ENCODE results near the gene MPV17. TPM values are rescaled to one million over a fixed set of nuclear protein-coding genes. Genes with fewer than 3 reads are reported as not detected.
"Not testable (repeated sequence)": the region's sequence is repeated elsewhere in the genome, so short reads cannot be mapped to it uniquely, and the experiment has no call there.

Gene MPV17
- total RNA-seq, 1 experiment from 2014 or later, result 126 TPM

DNA sequence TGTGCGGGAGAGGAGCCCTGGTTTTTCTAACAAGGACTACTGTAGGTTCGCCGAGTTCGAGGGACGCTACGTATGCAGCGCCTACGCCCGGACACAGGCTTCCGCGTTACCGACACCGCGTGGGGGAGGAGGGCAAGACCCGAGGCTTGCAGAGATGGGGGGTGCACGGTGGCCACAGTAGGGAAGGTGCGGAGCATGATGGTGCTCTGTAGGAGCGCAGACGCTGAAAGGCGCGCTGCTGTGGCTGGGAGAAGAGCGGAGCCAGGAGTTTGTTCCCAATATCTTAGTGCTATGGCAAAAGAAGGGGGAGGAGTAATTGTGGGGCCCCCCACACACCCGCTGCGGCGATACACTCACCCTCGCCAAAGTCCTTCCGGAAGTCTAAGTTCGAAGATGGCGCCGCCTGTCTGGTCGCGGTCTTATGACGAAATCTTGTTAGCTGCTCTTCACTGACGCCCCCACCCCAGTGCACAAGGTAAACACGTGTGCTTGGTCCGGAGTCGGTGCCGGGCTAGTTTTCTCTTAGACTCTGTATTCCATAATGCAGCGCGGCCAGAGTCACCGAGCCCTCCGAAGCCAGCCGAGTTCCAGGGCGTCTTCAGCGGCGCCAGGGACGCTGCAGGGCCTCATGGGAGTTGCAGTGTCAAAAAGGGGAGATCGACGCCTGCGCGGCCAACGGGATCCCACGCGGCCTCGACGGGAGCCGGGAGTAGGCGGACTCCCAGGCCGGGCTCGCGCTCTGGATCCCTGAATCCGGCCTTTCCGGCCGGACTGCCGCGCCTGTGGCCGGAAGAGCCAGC is 33.7 kb upstream of the MPV17 start, which contains the start of gene GTF3C2:
Gene GTF3C2 (minus strand): TSS at position 383 of the 800 bp plus-strand sequence. CDS start 13,210 bp downstream, outside the sequence.
- Histone ChIP-seq H3K9ac (ENCODE audit: low read length) (peak within 1 kb of the TSS; percentile 89), H3K27ac (ENCODE audit: low read length) (peak within 1 kb of the TSS; percentile 78), H3K9me3 (ENCODE audit: low read length) (no peaks in the 10 kb centered on the region), H4K20me1 (ENCODE audit: insufficient read depth, low read depth, low read length) (no peaks in the 10 kb centered on the region), H3K36me3 (ENCODE audit: insufficient read depth, low read length) (peaks cover 9% of the 10 kb centered on the region), H3K4me1 (ENCODE audit: low read length) (peaks cover 41% of the 10 kb centered on the region), H3K27me3 (ENCODE audit: low read length) (no peaks in the 10 kb centered on the region), H3K4me2 (ENCODE audit: low read depth, low read length, poor library complexity, severe bottlenecking) (peak within 1 kb of the TSS; percentile 99), H3K79me2 (ENCODE audit: low read length) (peaks cover 66% of the 10 kb centered on the region), H2AFZ (ENCODE audit: low read length) (peak within 1 kb of the TSS; percentile 80; the same call in 1 of the 2 replicates), H3K9me2 (replicated peaks; ENCODE audit: insufficient read depth, low read length) (no peaks in the 10 kb centered on the region), H3K4me3 (ENCODE audit: low read length) (peak within 1 kb of the TSS; percentile 89)
- peak; percentile 98 for DNase-seq

DNA sequence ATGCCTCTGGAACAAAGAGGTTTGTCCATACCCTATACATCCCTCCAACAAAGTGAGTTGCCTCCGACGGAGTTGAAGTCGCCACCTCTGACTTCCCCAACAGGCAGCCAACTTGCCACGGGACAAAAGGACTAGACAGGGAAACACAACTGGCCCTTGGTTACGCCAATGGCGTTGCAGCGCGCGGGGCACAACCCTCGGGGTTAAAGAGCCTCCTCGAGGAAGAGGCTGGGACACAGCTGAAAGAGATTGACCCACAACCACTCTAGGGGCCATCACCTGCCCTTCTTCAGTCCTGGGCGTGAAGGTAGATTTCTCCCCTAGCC is 33.1 kb upstream of the MPV17 start:
- Histone ChIP-seq H4K20me1 (ENCODE audit: insufficient read depth, low read depth, low read length) (no peaks in the 10 kb centered on the region), H3K9me2 (replicated peaks; ENCODE audit: insufficient read depth, low read length) (no peaks in the 10 kb centered on the region), H3K9ac (ENCODE audit: low read length) (peak overlapping the region; percentile 89), H3K4me3 (ENCODE audit: low read length) (peak overlapping the region; percentile 89), H3K79me2 (ENCODE audit: low read length) (peaks cover 71% of the 10 kb centered on the region), H3K27ac (ENCODE audit: low read length) (peak overlapping the region; percentile 78), H3K4me2 (ENCODE audit: low read depth, low read length, poor library complexity, severe bottlenecking) (peak overlapping the region; percentile 99), H2AFZ (ENCODE audit: low read length) (peak overlapping the region; percentile 39; the same call in 1 of the 2 replicates), H3K27me3 (ENCODE audit: low read length) (no peaks in the 10 kb centered on the region), H3K4me1 (ENCODE audit: low read length) (peaks cover 45% of the 10 kb centered on the region), H3K9me3 (ENCODE audit: low read length) (no peaks in the 10 kb centered on the region), H3K36me3 (ENCODE audit: insufficient read depth, low read length) (peaks cover 9% of the 10 kb centered on the region)
- DNase-seq, result peak; percentile 89

GRCh38 chr2:27354597-27354927 is 31.7 kb upstream of the MPV17 start:
- peaks cover 9% of the 10 kb centered on the region for H3K36me3 ChIP-seq (ENCODE audit: insufficient read depth, low read length)
- H3K27ac ChIP-seq (ENCODE audit: low read length), result no peak overlapping the region
- H3K9ac ChIP-seq (ENCODE audit: low read length), result no peak overlapping the region
- H2AFZ ChIP-seq (ENCODE audit: low read length), result no peak overlapping the region
- no peaks in the 10 kb centered on the region for H4K20me1 ChIP-seq (ENCODE audit: insufficient read depth, low read depth, low read length)
- no peaks in the 10 kb centered on the region for H3K9me3 ChIP-seq (ENCODE audit: low read length)
- no peaks in the 10 kb centered on the region for H3K27me3 ChIP-seq (ENCODE audit: low read length)
- H3K4me3 ChIP-seq (ENCODE audit: low read length), result no peak overlapping the region
- peaks cover 59% of the 10 kb centered on the region for H3K4me1 ChIP-seq (ENCODE audit: low read length)
- peak overlapping the region; percentile 99 for H3K4me2 ChIP-seq (ENCODE audit: low read depth, low read length, poor library complexity, severe bottlenecking)
- no peaks in the 10 kb centered on the region for H3K9me2 ChIP-seq (replicated peaks; ENCODE audit: insufficient read depth, low read length)
- peaks cover 86% of the 10 kb centered on the region for H3K79me2 ChIP-seq (ENCODE audit: low read length)
- DNase-seq, result no peak

DNA sequence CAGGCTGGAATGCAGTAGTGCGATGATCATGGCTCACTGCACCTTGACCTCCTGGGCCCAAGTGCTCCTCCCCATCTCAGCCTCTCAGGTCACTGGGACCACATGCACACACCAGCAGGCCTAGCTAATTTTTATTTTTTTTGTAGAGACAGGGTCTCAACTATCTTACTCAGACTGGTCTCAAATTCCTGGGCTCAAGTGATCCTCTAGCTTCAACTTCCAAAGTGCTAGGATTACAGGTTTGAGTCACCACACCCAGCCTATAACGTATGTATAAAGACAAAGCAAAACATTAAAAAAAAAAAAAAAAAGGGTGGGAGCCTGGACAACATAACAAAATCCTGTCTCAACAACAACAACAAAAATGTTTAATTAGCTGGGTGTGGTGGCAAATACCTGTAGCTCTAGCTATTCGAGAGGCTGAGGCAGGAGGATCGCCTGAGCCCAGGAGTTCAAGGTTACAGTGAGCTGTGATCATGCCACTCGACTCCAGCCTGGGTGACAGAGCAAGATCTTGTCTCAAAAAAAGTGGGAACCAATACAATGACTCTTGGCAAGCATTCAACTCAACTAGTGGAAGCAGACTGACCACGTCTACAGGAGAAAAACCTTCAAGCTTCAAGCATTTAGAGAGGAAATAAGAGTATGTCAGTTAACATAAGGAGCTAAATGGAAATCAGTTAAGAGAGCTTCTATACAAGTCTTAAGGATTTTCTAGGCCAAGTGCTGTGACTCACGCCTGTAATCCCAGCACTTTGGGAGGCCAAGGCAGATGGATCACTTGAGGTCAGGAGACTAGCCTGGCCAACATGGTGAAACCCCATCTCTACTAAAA is 31.1 kb upstream of the MPV17 start:
- H3K79me2 ChIP-seq (ENCODE audit: low read length), result peaks cover 91% of the 10 kb centered on the region
- no peak overlapping the region for H2AFZ ChIP-seq (ENCODE audit: low read length)
- H3K9ac ChIP-seq (ENCODE audit: low read length), result no peak overlapping the region
- H3K4me3 ChIP-seq (ENCODE audit: low read length), result no peak overlapping the region
- no peak for DNase-seq
- peak overlapping the region; percentile 99 for H3K4me2 ChIP-seq (ENCODE audit: low read depth, low read length, poor library complexity, severe bottlenecking)
- H3K27me3 ChIP-seq (ENCODE audit: low read length), result no peaks in the 10 kb centered on the region
- no peaks in the 10 kb centered on the region for H3K9me3 ChIP-seq (ENCODE audit: low read length)
- no peak overlapping the region; the same call in 1 of the 2 replicates for H3K27ac ChIP-seq (ENCODE audit: low read length)
- H3K9me2 ChIP-seq (replicated peaks; ENCODE audit: insufficient read depth, low read length), result no peaks in the 10 kb centered on the region
- no peaks in the 10 kb centered on the region for H4K20me1 ChIP-seq (ENCODE audit: insufficient read depth, low read depth, low read length)
- peaks cover 59% of the 10 kb centered on the region for H3K4me1 ChIP-seq (ENCODE audit: low read length)
- H3K36me3 ChIP-seq (ENCODE audit: insufficient read depth, low read length), result peaks cover 9% of the 10 kb centered on the region

- H3K9me3 ChIP-seq (ENCODE audit: low read length); H3K4me2 ChIP-seq (ENCODE audit: low read depth, low read length, poor library complexity, severe bottlenecking); H3K9ac ChIP-seq (ENCODE audit: low read length); H3K27me3 ChIP-seq (ENCODE audit: low read length); H4K20me1 ChIP-seq (ENCODE audit: insufficient read depth, low read depth, low read length); H3K4me3 ChIP-seq (ENCODE audit: low read length); DNase-seq; H3K36me3 ChIP-seq (ENCODE audit: insufficient read depth, low read length); H3K9me2 ChIP-seq (replicated peaks; ENCODE audit: insufficient read depth, low read length); H3K27ac ChIP-seq (ENCODE audit: low read length); H2AFZ ChIP-seq (ENCODE audit: low read length): not testable (repeated sequence)
- peaks cover 91% of the 10 kb centered on the region for H3K79me2 ChIP-seq (ENCODE audit: low read length)
- H3K4me1 ChIP-seq (ENCODE audit: low read length), result peaks cover 59% of the 10 kb centered on the region
Measured at GRCh38 chr2:27353386-27353761, 30.5 kb upstream of the MPV17 start.

DNA sequence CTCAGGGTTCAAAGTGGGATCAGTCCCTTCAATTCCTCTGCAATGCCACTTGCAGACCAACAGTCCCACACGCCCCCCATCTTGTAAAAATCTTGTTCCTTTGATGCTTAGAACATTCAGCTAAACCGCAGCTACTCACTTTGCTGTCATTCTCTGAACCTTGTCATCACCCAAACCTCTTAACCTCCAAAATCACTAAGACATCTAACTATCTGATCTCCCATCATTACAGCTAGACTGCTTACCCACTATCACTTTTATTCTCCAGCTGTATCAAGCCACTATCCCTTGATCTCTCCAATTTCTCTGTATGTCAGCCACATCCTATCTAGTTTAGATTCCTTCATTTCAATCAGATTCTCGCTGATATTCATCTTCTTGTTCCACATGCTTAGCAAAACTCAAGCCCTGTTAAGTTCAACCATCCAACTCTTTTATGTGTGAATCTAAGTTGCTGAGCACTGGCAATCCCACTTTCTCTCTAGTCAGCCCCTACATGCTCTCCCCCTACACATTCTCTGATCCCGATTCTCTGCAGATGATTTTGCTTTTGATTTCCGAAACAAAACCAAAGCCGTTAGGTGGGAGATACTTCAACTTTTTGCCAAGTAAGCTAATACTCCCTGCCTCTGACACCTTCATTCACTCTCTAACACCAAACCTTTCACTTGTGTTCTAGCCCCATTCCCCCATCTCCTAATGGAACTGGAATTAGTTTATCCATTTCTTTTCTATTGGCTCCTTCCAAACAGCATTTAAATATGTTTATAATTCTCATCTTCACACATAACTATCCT is 29.1 kb upstream of the MPV17 start:
- H3K9me3 ChIP-seq (ENCODE audit: low read length), result no peaks in the 10 kb centered on the region
- H3K4me3 ChIP-seq (ENCODE audit: low read length), result no peak overlapping the region
- H3K4me2 ChIP-seq (ENCODE audit: low read depth, low read length, poor library complexity, severe bottlenecking), result peak overlapping the region; percentile 11
- no peaks in the 10 kb centered on the region; the same call in none of the 2 replicates for H3K36me3 ChIP-seq (ENCODE audit: insufficient read depth, low read length)
- no peaks in the 10 kb centered on the region; the same call in 1 of the 2 replicates for H4K20me1 ChIP-seq (ENCODE audit: insufficient read depth, low read depth, low read length)
- no peak overlapping the region for H2AFZ ChIP-seq (ENCODE audit: low read length)
- no peaks in the 10 kb centered on the region for H3K9me2 ChIP-seq (replicated peaks; ENCODE audit: insufficient read depth, low read length)
- DNase-seq, result no peak
- peaks cover 91% of the 10 kb centered on the region for H3K79me2 ChIP-seq (ENCODE audit: low read length)
- H3K27ac ChIP-seq (ENCODE audit: low read length), result peak overlapping the region; percentile 45
- H3K9ac ChIP-seq (ENCODE audit: low read length), result peak overlapping the region; percentile 39
- peaks cover 51% of the 10 kb centered on the region for H3K4me1 ChIP-seq (ENCODE audit: low read length)
- no peaks in the 10 kb centered on the region for H3K27me3 ChIP-seq (ENCODE audit: low read length)

DNA sequence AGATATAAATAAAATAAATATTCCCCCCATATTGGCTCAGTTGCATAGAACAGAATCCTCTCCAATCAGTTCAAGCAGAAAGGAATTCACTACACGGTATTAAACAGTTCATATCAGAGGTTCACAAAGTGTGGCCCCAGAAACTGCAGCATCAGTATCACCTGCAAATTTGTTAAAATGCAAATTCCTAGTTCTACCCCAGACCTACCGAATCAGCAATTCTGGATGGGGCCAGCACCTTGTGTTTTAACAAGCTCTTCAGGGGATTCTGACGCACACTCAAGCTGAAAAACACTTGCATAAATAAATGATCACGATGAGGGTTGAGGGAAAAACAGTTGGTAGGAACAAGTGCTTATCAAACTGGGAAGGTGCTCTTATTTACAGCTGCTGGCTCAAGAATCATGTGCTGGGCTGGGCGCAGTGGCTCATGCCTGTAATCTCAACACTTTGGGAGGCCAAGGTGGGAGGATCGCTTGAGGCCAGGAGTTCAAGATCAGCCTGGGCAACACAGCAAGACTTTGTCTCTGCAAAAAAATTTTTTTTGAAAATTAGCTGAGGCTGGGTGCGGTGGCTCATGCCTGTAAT is 27.3 kb upstream of the MPV17 start:
- Histone ChIP-seq H3K9me3 (ENCODE audit: low read length) (no peaks in the 10 kb centered on the region), H3K36me3 (ENCODE audit: insufficient read depth, low read length) (no peaks in the 10 kb centered on the region; the same call in none of the 2 replicates), H2AFZ (ENCODE audit: low read length) (no peak overlapping the region), H3K27ac (ENCODE audit: low read length) (peak overlapping the region; percentile 37), H3K9ac (ENCODE audit: low read length) (peak overlapping the region; percentile 15; the same call in 1 of the 2 replicates), H3K9me2 (replicated peaks; ENCODE audit: insufficient read depth, low read length) (no peaks in the 10 kb centered on the region), H3K4me2 (ENCODE audit: low read depth, low read length, poor library complexity, severe bottlenecking) (peak overlapping the region; percentile 47), H4K20me1 (ENCODE audit: insufficient read depth, low read depth, low read length) (no peaks in the 10 kb centered on the region; the same call in 1 of the 2 replicates), H3K4me1 (ENCODE audit: low read length) (peaks cover 46% of the 10 kb centered on the region), H3K79me2 (ENCODE audit: low read length) (peaks cover 93% of the 10 kb centered on the region), H3K27me3 (ENCODE audit: low read length) (no peaks in the 10 kb centered on the region), H3K4me3 (ENCODE audit: low read length) (no peak overlapping the region)
- peak; percentile 61 for DNase-seq

Data from Karpas-422 (cell line).